Endothelial cell of umbilical vein (primary cell): ENCODE measurements around the gene KCNN3. TPM values are rescaled to one million over a fixed set of nuclear protein-coding genes. Genes with fewer than 3 reads are reported as not detected.

Experiments used
- BruUV-seq: library from RNA; stranded (reverse); fragments of 400-500 nt; replicated peaks from 2 replicates; lab custom pipeline; 2021; lab: Mats Ljungman, UMichigan
- CTCF ChIA-PET: fragments of 300-600, 350-600 bp; sonication (Branson Sonifier 250); formaldehyde crosslinking; loops from one replicate; lab custom pipeline; 2021; ENCODE audit warnings: antibody characterized with exemption, inconsistent platforms; lab: Charles Lee
- POLR2A ChIA-PET: fragments of 300-600, 350-600 bp; sonication (Branson Sonifier 250); formaldehyde crosslinking; loops from one replicate; lab custom pipeline; 2021; ENCODE audit warnings: antibody characterized with exemption, inconsistent platforms; lab: Charles Lee
- DNase-seq: peaks from one replicate; pipeline ENCODE4 v3.0.0-alpha.2; 2011; ENCODE audit warnings: low read depth, low spot score
- FAIRE-seq: peaks from 2 replicates; lab custom pipeline; 2011; peaks lifted over from hg19 to GRCh38; lab: Jason Lieb, UNC
- H2AFZ ChIP-seq: 2 replicates; pipeline ENCODE4 v1.6.0; 2012; ENCODE audit warnings: low read depth, low read length, control low read depth, inconsistent platforms
- H3K27ac ChIP-seq: 2 replicates; pipeline ENCODE4 v1.5.1; 2011; ENCODE audit warnings: low read depth, mild to moderate bottlenecking, control low read depth, low read length, moderate library complexity; ENCODE audit not compliant: insufficient read depth
- H3K27me3 ChIP-seq, 2 experiments: 2 replicates each; pipeline versions ENCODE4 v1.6.0 to v1.6.1; 2011; ENCODE audit warnings: low read length in 2 of 2, mixed read lengths in 1 of 2; ENCODE audit not compliant: control insufficient read depth in 2 of 2, insufficient read depth in 2 of 2
- H3K36me3 ChIP-seq, 2 experiments: 2 replicates in 1 of 2; 3 replicates in 1 of 2; pipeline ENCODE4 v1.5.1; 2011; ENCODE audit warnings: low read length in 2 of 2, mild to moderate bottlenecking in 1 of 2, moderate library complexity in 1 of 2; ENCODE audit not compliant: control insufficient read depth in 2 of 2, insufficient read depth in 2 of 2; ENCODE audit errors: extremely low read depth in 1 of 2
- H3K4me1 ChIP-seq: 3 replicates; pipeline ENCODE4 v1.5.1; 2011; ENCODE audit warnings: mild to moderate bottlenecking, low read length; ENCODE audit not compliant: control insufficient read depth, insufficient read depth; ENCODE audit errors: extremely low read depth
- H3K4me2 ChIP-seq: 2 replicates; pipeline ENCODE4 v1.6.1; 2011; ENCODE audit warnings: low read length, control low read depth, mixed read lengths; ENCODE audit not compliant: insufficient read depth
- H3K4me3 ChIP-seq, 3 experiments: fragments of 200-600 bp in 1 of 3; sonication (generic), shearing (Covaris generic) in 1 of 3; replicated peaks in 1 of 3; 2 replicates each; pipeline ENCODE4 v1.5.1; 2011 to 2016; ENCODE audit warnings: control low read depth in 3 of 3, low read length in 3 of 3, mild to moderate bottlenecking in 2 of 3, inconsistent platforms in 1 of 3, low read depth in 1 of 3, moderate library complexity in 1 of 3; ENCODE audit not compliant: insufficient read depth in 1 of 3
- H3K79me2 ChIP-seq: 2 replicates; pipeline ENCODE4 v1.6.0; 2012; ENCODE audit warnings: low read length, inconsistent platforms; ENCODE audit not compliant: control insufficient read depth, insufficient read depth
- H3K9ac ChIP-seq: replicated peaks from 2 replicates; pipeline ENCODE3; 2011; ENCODE audit warnings: low read length, control low read depth; ENCODE audit not compliant: insufficient read depth; ENCODE audit errors: extremely low read depth
- H3K9me1 ChIP-seq: replicated peaks from 3 replicates; pipeline ENCODE4 v1.6.0; 2011; ENCODE audit warnings: mild to moderate bottlenecking, low read length; ENCODE audit not compliant: control insufficient read depth, insufficient read depth; ENCODE audit errors: extremely low read depth
- H3K9me3 ChIP-seq: replicated peaks from 2 replicates; pipeline ENCODE4 v1.5.1; 2012; ENCODE audit warnings: low read length, inconsistent platforms; ENCODE audit not compliant: control insufficient read depth, insufficient read depth
- H4K20me1 ChIP-seq: replicated peaks from 2 replicates; pipeline ENCODE3; 2011; ENCODE audit warnings: mild to moderate bottlenecking, low read length; ENCODE audit not compliant: control insufficient read depth, insufficient read depth; ENCODE audit errors: extremely low read depth
- CTCF ChIP-seq, 2 donors: IDR thresholded peaks; 1 replicate in 1 of 2; 2 replicates in 1 of 2; pipeline ENCODE4 v1.5.1; 2011; ENCODE audit warnings: low read length in 2 of 2, mild to moderate bottlenecking in 2 of 2, moderate library complexity in 2 of 2, control low read depth in 1 of 2, inconsistent platforms in 1 of 2, low read depth in 1 of 2; ENCODE audit not compliant: insufficient read depth in 1 of 2; ENCODE audit errors: extremely low read depth in 1 of 2
- EZH2 ChIP-seq: IDR thresholded peaks from 2 replicates; pipeline ENCODE4 v1.6.1; 2012; ENCODE audit warnings: borderline replicate concordance, low read depth, mild to moderate bottlenecking, moderate library complexity, low read length, inconsistent platforms; ENCODE audit not compliant: severe bottlenecking
- FOS ChIP-seq: IDR thresholded peaks from 2 replicates; pipeline ENCODE4 v1.6.1; 2011; ENCODE audit warnings: mild to moderate bottlenecking, low read length, moderate library complexity, borderline replicate concordance; ENCODE audit not compliant: insufficient read depth
- GATA2 ChIP-seq: IDR thresholded peaks from 2 replicates; pipeline ENCODE4 v1.7.0; 2011; ENCODE audit warnings: low read depth, mild to moderate bottlenecking, moderate library complexity, mixed read lengths, low read length; ENCODE audit not compliant: insufficient read length, insufficient read depth
- JUN ChIP-seq: IDR thresholded peaks from 2 replicates; pipeline ENCODE4 v1.6.1; 2011; ENCODE audit warnings: borderline replicate concordance, low read depth; ENCODE audit not compliant: insufficient read length, insufficient read depth
- MAX ChIP-seq: IDR thresholded peaks from 2 replicates; pipeline ENCODE4 v1.6.1; 2011; ENCODE audit not compliant: insufficient read depth, insufficient read length
- MYC ChIP-seq: IDR thresholded peaks from one replicate; pipeline ENCODE4 v1.6.1; 2011; ENCODE audit warnings: mild to moderate bottlenecking, low read depth, low read length
- POLR2A ChIP-seq: IDR thresholded peaks from 2 replicates; pipeline ENCODE4 v1.6.1; 2012; ENCODE audit warnings: low read depth, mild to moderate bottlenecking, control low read depth, low read length
- POLR2AphosphoS5 ChIP-seq: IDR thresholded peaks from 2 replicates; pipeline ENCODE4 v1.6.1; 2012; ENCODE audit warnings: low read depth, mild to moderate bottlenecking, control low read depth, low read length, moderate library complexity; ENCODE audit not compliant: insufficient read depth
- dilution Hi-C: fragments of 300-500 bp; cut with MboI; formaldehyde crosslinking; loops from one replicate; pipeline ENCODE4 v1.15.0; 2019; ENCODE audit warnings: low sequenced_read_pairs; ENCODE audit not compliant: extremely low pct_ligation_motif_present
- intact Hi-C: fragments of 100-400 bp; cut with micrococcal nuclease; formaldehyde crosslinking; loops from one replicate; pipeline ENCODE4 v1.10.0; 2022
- polyA plus RNA-seq, 4 experiments: library from polyadenylated mRNA; depleted of rRNA in 3 of 4; stranded (reverse) in 3 of 4; unstranded in 1 of 4; fragments of >200 nt; gene quantifications; 2 replicates each; pipeline versions ENCODE4 v1.2.1 to v1.2.3, GENCODE V29; 2011 to 2012; ENCODE audit warnings: missing spikeins in 1 of 4
- total RNA-seq: library from RNA; stranded (reverse); gene quantifications from 2 replicates; pipeline ENCODE4 v1.2.3, GENCODE V29; 2021

KCNN3 gene
- total and polyA plus RNA-seq, 2 donors (not counting 3 experiments of a cell fraction or from before 2014, with no cell fraction given) = 0.91 to 1.1 TPM

GRCh38 chr1:154829062-154829461, 41.0 kb downstream of the KCNN3 start:
- Histone ChIP-seq H3K4me2 (no peak overlapping the region), H2AFZ (no peak overlapping the region), H3K36me3 (no peaks in the 10 kb centered on the region), H4K20me1 (no peaks in the 10 kb centered on the region), H3K9me1 (no peaks in the 10 kb centered on the region), H3K79me2 (no peaks in the 10 kb centered on the region), H3K27ac (no peak overlapping the region), H3K27me3 (peaks cover 0 to 1% of the 10 kb centered on the region in 2 experiments), H3K4me3 (no peak overlapping the region), H3K4me1 (no peaks in the 10 kb centered on the region), H3K9ac (no peak overlapping the region), H3K9me3 (no peaks in the 10 kb centered on the region)
- FAIRE-seq (no peak), DNase-seq (no peak)
- intact Hi-C loops = no loop called here
- TF ChIP-seq JUN (no peak), POLR2AphosphoS5 (no peak), MYC (no peak), FOS (no peak), CTCF (IDR thresholded peaks at IDR 0.05; ENCODE audit: extremely low read depth in 1 of 2, insufficient read depth in 1 of 2, low read depth in 1 of 2, low read length in 2 of 2) (no peak), POLR2A (no peak), EZH2 (no peak), MAX (no peak), GATA2 (no peak)
- dilution Hi-C loops = no loop called here
- ChIA-PET POLR2A (no interaction called here), CTCF (interaction anchor here (1.1 to 1.6 kb wide), 2 partner anchors 9 kb away, joined by 5 read pairs; no protein-coding TSS in a partner anchor)
- BruUV-seq = no TSS peak
